SK-N-SH (cell line): ENCODE measurements around the gene PPP1R16B. TPM values are rescaled to one million over a fixed set of nuclear protein-coding genes. Genes with fewer than 3 reads are reported as not detected.

ENCODE experiments used
- CTCF ChIA-PET: fragments of 300-600, 350-600 bp; formaldehyde crosslinking; extraction: SDS; loops from one replicate; lab custom pipeline; 2021; lab: Yijun Ruan, JAX
- POLR2A ChIA-PET: fragments of 350-600 bp; sonication (Branson Sonifier 250); formaldehyde crosslinking; extraction: SDS; loops from one replicate; lab custom pipeline; 2020; ENCODE audit warnings: antibody characterized with exemption, inconsistent platforms; lab: Yijun Ruan, JAX
- DNase-seq: peaks from one replicate; pipeline ENCODE4 v3.0.0; 2012
- H2AFZ ChIP-seq: fragments of 200-600 bp; sonication (generic); 2 replicates; pipeline ENCODE4 v1.8.1; 2016; ENCODE audit warnings: antibody characterized with exemption, mild to moderate bottlenecking, low read depth
- H3F3A ChIP-seq: fragments of 200-600 bp; sonication (generic); replicated peaks from 2 replicates; pipeline ENCODE3; 2016; ENCODE audit warnings: antibody characterized with exemption, mild to moderate bottlenecking; ENCODE audit not compliant: insufficient read depth
- H3K27ac ChIP-seq, 2 experiments: fragments of 200-500 bp in 1 of 2; fragments of 200-600 bp in 1 of 2; sonication (Bioruptor generic) in 1 of 2; sonication (generic), shearing (Covaris generic) in 1 of 2; 2 replicates each; pipeline versions ENCODE4 v1.5.1 to v1.6.1; 2014 to 2016; ENCODE audit warnings: low read depth in 2 of 2, inconsistent platforms in 1 of 2, low read length in 1 of 2, mild to moderate bottlenecking in 1 of 2, mixed read lengths in 1 of 2
- H3K27me3 ChIP-seq: fragments of 200-600 bp; sonication (generic), shearing (Covaris generic); 2 replicates; pipeline ENCODE4 v1.6.1; 2016; ENCODE audit warnings: mixed run types; ENCODE audit not compliant: insufficient read depth
- H3K36me3 ChIP-seq, 2 experiments: fragments of 200-500 bp in 1 of 2; fragments of 200-600 bp in 1 of 2; sonication (Bioruptor generic) in 1 of 2; sonication (generic) in 1 of 2; replicated peaks in 1 of 2; 2 replicates each; pipeline versions ENCODE3 to v1.5.1; 2014 to 2016; ENCODE audit warnings: low read length in 1 of 2, mild to moderate bottlenecking in 1 of 2; ENCODE audit not compliant: insufficient read depth in 2 of 2, control insufficient read depth in 1 of 2
- H3K4me1 ChIP-seq, 2 experiments: fragments of 200-500 bp in 1 of 2; fragments of 200-600 bp in 1 of 2; sonication (Bioruptor generic) in 1 of 2; sonication (generic), shearing (Covaris generic) in 1 of 2; 2 replicates each; pipeline versions ENCODE4 v1.5.1 to v1.6.1; 2014 to 2016; ENCODE audit warnings: low read depth in 1 of 2, low read length in 1 of 2, mixed run types in 1 of 2; ENCODE audit not compliant: insufficient read depth in 2 of 2, control insufficient read depth in 1 of 2
- H3K4me2 ChIP-seq: fragments of 200-600 bp; sonication (generic), shearing (Covaris generic); 2 replicates; pipeline ENCODE4 v1.6.1; 2017; ENCODE audit warnings: mixed run types
- H3K4me3 ChIP-seq, 2 experiments: fragments of 200-500 bp in 1 of 2; fragments of 200-600 bp in 1 of 2; sonication (Bioruptor generic) in 1 of 2; sonication (generic), shearing (Covaris generic) in 1 of 2; 2 replicates each; pipeline versions ENCODE4 v1.5.1 to v1.8.1; 2014 to 2016; ENCODE audit warnings: low read depth in 2 of 2, inconsistent platforms in 1 of 2, low read length in 1 of 2, mild to moderate bottlenecking in 1 of 2, mixed read lengths in 1 of 2, moderate library complexity in 1 of 2
- H3K79me2 ChIP-seq: fragments of 200-600 bp; sonication (generic); 2 replicates; pipeline ENCODE4 v1.8.1; 2017; ENCODE audit warnings: mild to moderate bottlenecking; ENCODE audit not compliant: insufficient read depth
- H3K9ac ChIP-seq: fragments of 200-600 bp; sonication (generic); 2 replicates; pipeline ENCODE4 v1.6.1; 2017; ENCODE audit warnings: mixed run types
- H3K9me2 ChIP-seq: fragments of 200-600 bp; sonication (generic); 2 replicates; pipeline ENCODE4 v1.6.1; 2017; ENCODE audit warnings: mixed run types
- H3K9me3 ChIP-seq: fragments of 200-600 bp; sonication (generic); 2 replicates; pipeline ENCODE4 v1.6.1; 2017; ENCODE audit warnings: mixed run types, mild to moderate bottlenecking, moderate library complexity
- H4K20me1 ChIP-seq: fragments of 200-600 bp; sonication (generic); 2 replicates; pipeline ENCODE4 v1.6.1; 2017; ENCODE audit warnings: mild to moderate bottlenecking, mixed run types; ENCODE audit not compliant: insufficient read depth
- EP300 ChIP-seq, 2 experiments: IDR thresholded peaks; 2 replicates each; pipeline versions ENCODE4 v1.4.0 to v1.6.1; 2012; ENCODE audit warnings: borderline replicate concordance in 1 of 2, low read depth in 1 of 2, low read length in 1 of 2
- EZH2phosphoT487 ChIP-seq: fragments of 200-600 bp; sonication (generic); IDR thresholded peaks from 2 replicates; pipeline ENCODE4 v1.6.1; 2017; ENCODE audit warnings: low read depth, mixed run types, mild to moderate bottlenecking, antibody characterized with exemption, moderate library complexity, borderline replicate concordance
- FOSL2 ChIP-seq: IDR thresholded peaks from 2 replicates; pipeline ENCODE4 v1.4.0; 2012; ENCODE audit warnings: low read depth, mild to moderate bottlenecking, moderate library complexity, borderline replicate concordance
- JUND ChIP-seq: IDR thresholded peaks from 2 replicates; pipeline ENCODE4 v1.4.0; 2012
- MAX ChIP-seq: IDR thresholded peaks from 2 replicates; pipeline ENCODE4 v1.4.0; 2012; ENCODE audit warnings: low read depth
- MXI1 ChIP-seq: IDR thresholded peaks from 2 replicates; pipeline ENCODE4 v1.6.1; 2012; ENCODE audit warnings: mild to moderate bottlenecking, low read depth, low read length, improper control_type of control experiment
- PBX3 ChIP-seq: IDR thresholded peaks from 2 replicates; pipeline ENCODE4; 2012
- POLR2AphosphoS5 ChIP-seq: IDR thresholded peaks from 2 replicates; pipeline ENCODE4 v1.6.1; 2012; ENCODE audit warnings: low read depth, low read length
- SIN3A ChIP-seq: IDR thresholded peaks from 2 replicates; pipeline ENCODE4 v1.6.1; 2012; ENCODE audit warnings: low read depth, mild to moderate bottlenecking, low read length, moderate library complexity, borderline replicate concordance
- TCF12 ChIP-seq: IDR thresholded peaks from 2 replicates; pipeline ENCODE4 v1.4.0; 2012
- USF1 ChIP-seq: IDR thresholded peaks from 2 replicates; pipeline ENCODE4 v1.4.0; 2012; ENCODE audit warnings: low read depth, borderline replicate concordance
- YY1 ChIP-seq: IDR thresholded peaks from 2 replicates; pipeline ENCODE4 v1.4.0; 2012; ENCODE audit warnings: low read depth, mild to moderate bottlenecking
- WGBS: methylation state at CpG from one replicate; pipeline ENCODE4 v1.1.6; 2017; ENCODE audit warnings: low lambda C conversion rate; 5-methylcytosine and 5-hydroxymethylcytosine counted together
- polyA plus RNA-seq, 3 experiments: library from polyadenylated mRNA; depleted of rRNA; stranded (reverse); fragments of >200 nt; gene quantifications; 2 replicates each; pipeline ENCODE4 v1.2.3, GENCODE V29; 2012

The PPP1R16B gene
- polyA plus RNA-seq, 1 of the 3 experiments (the other 2 are of a cell fraction), result 0.28 TPM

- TF ChIP-seq JUND (peak; percentile 75), TCF12 (peak; percentile 47), EZH2phosphoT487 (no peak), MAX (peak; percentile 65; the same call in 1 of the 2 replicates), EP300 (IDR thresholded peaks at IDR 0.05; ENCODE audit: borderline replicate concordance in 1 of 2, low read depth in 1 of 2, low read length in 1 of 2) (no peak), FOSL2 (peak; percentile 76), POLR2AphosphoS5 (no peak)
- H3K36me3 ChIP-seq, result peaks cover 21 to 82% of the 10 kb centered on the region in 2 experiments
- CTCF ChIA-PET, result interaction anchor here (0.9 to 13.5 kb wide), 4 partner anchors 10 to 161 kb away, joined by 3 to 99 read pairs (median 4); partner anchors contain the start of genes ACTR5 and FAM83D
- no peaks in the 10 kb centered on the region for H3K9me2 ChIP-seq
- H3K27ac ChIP-seq, result no peak overlapping the region
- H3F3A ChIP-seq, result no peaks in the 10 kb centered on the region
- H3K27me3 ChIP-seq, result no peaks in the 10 kb centered on the region
- DNase-seq, result no peak
- no peaks in the 10 kb centered on the region for H3K9me3 ChIP-seq
- no peak overlapping the region for H3K4me3 ChIP-seq
- no peak overlapping the region for H2AFZ ChIP-seq
- WGBS, result 53% methylated on average over 10 of the region's 11 CpGs
- no peaks in the 10 kb centered on the region for H3K79me2 ChIP-seq
- POLR2A ChIA-PET, result no interaction called here
- H3K4me2 ChIP-seq, result no peak overlapping the region; the same call in 1 of the 2 replicates
- no peak overlapping the region for H3K9ac ChIP-seq
- peaks cover 0 to 9% of the 10 kb centered on the region in 2 experiments; a peak in 1 of 4 replicates for H3K4me1 ChIP-seq
- H4K20me1 ChIP-seq, result no peaks in the 10 kb centered on the region
Measured at GRCh38 chr20:38764567-38765318, 40.8 kb upstream of the PPP1R16B start.

- no peak overlapping the region for H3K27ac ChIP-seq
- DNase-seq, result no peak
- ChIA-PET POLR2A (no interaction called here), CTCF (interaction anchor here (1.0 to 13.5 kb wide), 6 partner anchors 15 to 127 kb away, joined by 3 to 99 read pairs (median 4); partner anchors contain the start of gene ACTR5)
- no peaks in the 10 kb centered on the region for H3K9me3 ChIP-seq
- no peaks in the 10 kb centered on the region for H3F3A ChIP-seq
- H3K4me3 ChIP-seq, result no peak overlapping the region
- H3K4me1 ChIP-seq, result peaks cover 0 to 9% of the 10 kb centered on the region in 2 experiments; a peak in 1 of 4 replicates
- no peak overlapping the region for H3K9ac ChIP-seq
- no peaks in the 10 kb centered on the region for H3K27me3 ChIP-seq
- H2AFZ ChIP-seq, result no peak overlapping the region
- 87% methylated on average over 4 of the region's 4 CpGs for WGBS
- no peaks in the 10 kb centered on the region for H3K79me2 ChIP-seq
- H3K4me2 ChIP-seq, result no peak overlapping the region
- H4K20me1 ChIP-seq, result no peaks in the 10 kb centered on the region
- H3K36me3 ChIP-seq, result peaks cover 14 to 86% of the 10 kb centered on the region in 2 experiments
- TF ChIP-seq FOSL2 (no peak), MXI1 (no peak), SIN3A (no peak), TCF12 (no peak), YY1 (no peak), POLR2AphosphoS5 (no peak), USF1 (no peak), PBX3 (no peak)
- no peaks in the 10 kb centered on the region for H3K9me2 ChIP-seq
Measured at GRCh38 chr20:38766071-38766470, 39.4 kb upstream of the PPP1R16B start.
